ENCODE data around the gene WIPF3. TPM values are rescaled to one million over a fixed set of nuclear protein-coding genes. Genes with fewer than 3 reads are reported as not detected.

The WIPF3 gene
- total and polyA plus RNA-seq, 4 donors: 0.10 to 0.23 (median 0.14) TPM; not detected in 1

GRCh38 chr7:29877196-29877595, 70.9 kb downstream of the WIPF3 start:
- Histone ChIP-seq H3K27me3 (ENCODE audit: control insufficient read depth in 4 of 4, insufficient read depth in 4 of 4, low read length in 3 of 4) (no peaks in the 10 kb centered on the region), H3K4me3 (ENCODE audit: low read depth in 1 of 3, low read length in 3 of 3) (no peak overlapping the region), H3K9me3 (ENCODE audit: control insufficient read depth in 4 of 4, low read length in 3 of 4) (no peaks in the 10 kb centered on the region), H3K27ac (ENCODE audit: low read depth in 1 of 2, low read length in 2 of 2) (no peak overlapping the region), H3K36me3 (ENCODE audit: control insufficient read depth in 4 of 4, insufficient read depth in 3 of 4, low read depth in 1 of 4, low read length in 3 of 4) (no peaks in the 10 kb centered on the region), H3K4me1 (ENCODE audit: control insufficient read depth in 4 of 4, insufficient read depth in 4 of 4, low read length in 3 of 4) (no peaks in the 10 kb centered on the region), H3K9ac (ENCODE audit: low read depth in 1 of 2, low read length in 2 of 2) (no peak overlapping the region)
- DNase-seq (ENCODE audit: low spot score): no peak
- WGBS: 69% methylated on average over 3 of the region's 3 CpGs
- TF ChIP-seq JUND (IDR thresholded peaks at IDR 0.05) (no peak), CTCF (IDR thresholded peaks at IDR 0.05; ENCODE audit: low read depth, low read length, missing input control) (no peak)

GRCh38 chr7:29878081-29878688, 71.9 kb downstream of the WIPF3 start:
- Histone ChIP-seq H3K27me3 (ENCODE audit: control insufficient read depth in 4 of 4, insufficient read depth in 4 of 4, low read length in 3 of 4) (no peaks in the 10 kb centered on the region), H3K4me1 (ENCODE audit: control insufficient read depth in 4 of 4, insufficient read depth in 4 of 4, low read length in 3 of 4) (no peaks in the 10 kb centered on the region), H3K27ac (ENCODE audit: low read depth in 1 of 2, low read length in 2 of 2) (no peak overlapping the region), H3K9me3 (ENCODE audit: control insufficient read depth in 4 of 4, low read length in 3 of 4) (no peaks in the 10 kb centered on the region), H3K36me3 (ENCODE audit: control insufficient read depth in 4 of 4, insufficient read depth in 3 of 4, low read depth in 1 of 4, low read length in 3 of 4) (no peaks in the 10 kb centered on the region), H3K4me3 (ENCODE audit: low read depth in 1 of 3, low read length in 3 of 3) (no peak overlapping the region), H3K9ac (ENCODE audit: low read depth in 1 of 2, low read length in 2 of 2) (no peak overlapping the region)
- WGBS: 66% methylated on average over 5 of the region's 5 CpGs
- TF ChIP-seq HNF4G (IDR thresholded peaks at IDR 0.05) (no peak), RAD21 (IDR thresholded peaks at IDR 0.05) (peak; percentile 52 to 64), GABPA (IDR thresholded peaks at IDR 0.05 in 1 of 2, conservative IDR thresholded peaks at IDR 0.05 in 1 of 2) (no peak), CTCF (IDR thresholded peaks at IDR 0.05; ENCODE audit: low read depth, low read length, missing input control) (peak; percentile 32)
- no peak for DNase-seq (ENCODE audit: low spot score)

- WGBS: 80% methylated on average over 2 of the region's 2 CpGs
- Histone ChIP-seq H3K27me3 (ENCODE audit: control insufficient read depth in 4 of 4, insufficient read depth in 4 of 4, low read length in 3 of 4) (no peaks in the 10 kb centered on the region), H3K4me3 (ENCODE audit: low read depth in 1 of 3, low read length in 3 of 3) (no peak overlapping the region), H3K9ac (ENCODE audit: low read depth in 1 of 2, low read length in 2 of 2) (no peak overlapping the region), H3K27ac (ENCODE audit: low read depth in 1 of 2, low read length in 2 of 2) (no peak overlapping the region), H3K36me3 (ENCODE audit: control insufficient read depth in 4 of 4, insufficient read depth in 3 of 4, low read depth in 1 of 4, low read length in 3 of 4) (no peaks in the 10 kb centered on the region), H3K9me3 (ENCODE audit: control insufficient read depth in 4 of 4, low read length in 3 of 4) (no peaks in the 10 kb centered on the region), H3K4me1 (ENCODE audit: control insufficient read depth in 4 of 4, insufficient read depth in 4 of 4, low read length in 3 of 4) (no peaks in the 10 kb centered on the region)
- no peak for DNase-seq (ENCODE audit: low spot score)
- TF ChIP-seq GABPA (IDR thresholded peaks at IDR 0.05 in 1 of 2, conservative IDR thresholded peaks at IDR 0.05 in 1 of 2) (no peak), REST (IDR thresholded peaks at IDR 0.05) (no peak), CTCF (IDR thresholded peaks at IDR 0.05; ENCODE audit: low read depth, low read length, missing input control) (no peak), RXRA (IDR thresholded peaks at IDR 0.05) (no peak), MAX (IDR thresholded peaks at IDR 0.05) (no peak), RAD21 (IDR thresholded peaks at IDR 0.05) (no peak), ZBTB33 (IDR thresholded peaks at IDR 0.05) (no peak), JUND (IDR thresholded peaks at IDR 0.05) (no peak), FOXA2 (IDR thresholded peaks at IDR 0.05) (no peak)
These were observed 73.3 kb downstream of the WIPF3 start for GRCh38 chr7:29879609-29880008.

All from liver (tissue), 9 donors.